Ishikawa (cell line): Measurements from ENCODE around the gene CAT.

Source experiments
- EP300 ChIP-seq: IDR thresholded peaks from 2 replicates; pipeline ENCODE4 v1.6.1; 2012; ENCODE audit warnings: borderline replicate concordance
- FOXM1 ChIP-seq: IDR thresholded peaks from 2 replicates; pipeline ENCODE4 v1.6.1; 2012; ENCODE audit warnings: low read depth, borderline replicate concordance
- NFIC ChIP-seq: IDR thresholded peaks from 2 replicates; pipeline ENCODE4 v1.6.1; 2012

- TF ChIP-seq NFIC, result no peak
- TF ChIP-seq EP300, result no peak
- no peak for TF ChIP-seq FOXM1
These were observed 26.9 kb upstream of the CAT start for GRCh38 chr11:34411791-34412190.
